Sigmoid colon (tissue), 7 donors: Measurements from ENCODE around the gene CST7. TPM values are rescaled to one million over a fixed set of nuclear protein-coding genes. Genes with fewer than 3 reads are reported as not detected.
A peak's percentile ranks its signal among the peaks of the same experiment; 100 is the strongest.

Source experiments
- DNase-seq: peaks from one replicate; pipeline ENCODE4 v3.0.0-alpha.2; 2019
- H3K27ac ChIP-seq, 4 donors: fragments of 200-600 bp; sonication (generic); one replicate each; pipeline ENCODE4 v1.5.1; 2016 to 2019; ENCODE audit warnings: mild to moderate bottlenecking in 1 of 4
- H3K27me3 ChIP-seq, 3 donors: fragments of 200-600 bp; sonication (generic); one replicate each; pipeline ENCODE4 v1.5.1; 2019; ENCODE audit warnings: mild to moderate bottlenecking in 1 of 3
- H3K36me3 ChIP-seq, 4 donors: fragments of 200-600 bp; sonication (generic); one replicate each; pipeline ENCODE4 v1.5.1; 2016 to 2019
- H3K4me1 ChIP-seq, 4 donors: fragments of 200-600 bp; sonication (generic); one replicate each; pipeline ENCODE4 v1.5.1; 2017 to 2019
- H3K4me3 ChIP-seq, 4 donors: fragments of 200-600 bp; sonication (generic); one replicate each; pipeline ENCODE4 v1.5.1; 2017 to 2019; ENCODE audit warnings: mild to moderate bottlenecking in 2 of 4, moderate library complexity in 1 of 4
- H3K9me3 ChIP-seq, 4 donors: fragments of 200-600 bp in 3 of 4; sonication (generic) in 3 of 4; one replicate each; pipeline versions ENCODE4 v1.5.1 to v1.6.1; 2013 to 2019
- CTCF ChIP-seq, 4 experiments: fragments of 450-650 bp in 3 of 4; fragments of 200-600 bp in 1 of 4; IDR thresholded peaks; one replicate each; pipeline ENCODE4 v1.5.1; 2016 to 2019; ENCODE audit warnings: antibody characterized with exemption in 4 of 4, mild to moderate bottlenecking in 3 of 4, moderate library complexity in 2 of 4
- EP300 ChIP-seq, 4 donors: sonication (generic); formaldehyde crosslinking; IDR thresholded peaks; one replicate each; pipeline ENCODE4 v1.6.1; 2017; ENCODE audit warnings: antibody characterized with exemption in 4 of 4
- POLR2A ChIP-seq, 2 donors: fragments of 450-650 bp; IDR thresholded peaks; one replicate each; pipeline ENCODE4 v1.6.1; 2016; ENCODE audit warnings: antibody characterized with exemption in 2 of 2, mild to moderate bottlenecking in 2 of 2, moderate library complexity in 2 of 2
- POLR2AphosphoS5 ChIP-seq, 4 donors: sonication (generic); formaldehyde crosslinking; IDR thresholded peaks; one replicate each; pipeline ENCODE4 v1.6.1; 2017; ENCODE audit warnings: antibody characterized with exemption in 4 of 4
- WGBS, 2 donors: extraction: QIAGEN DNeasy Blood & Tissue Kit; methylation state at CpG; one replicate each; pipeline ENCODE4 v1.1.7; 2013; 5-methylcytosine and 5-hydroxymethylcytosine counted together
- intact Hi-C: fragments of 100-400 bp; cut with DNase I; formaldehyde crosslinking; loops from one replicate; pipeline ENCODE4 v1.15.1; 2023
- polyA plus RNA-seq, 3 donors: library from polyadenylated mRNA; stranded (reverse); fragments of 200-250 nt; gene quantifications; one replicate each; pipeline ENCODE4 v1.2.3, GENCODE V29; 2013
- total RNA-seq, 4 donors: library from RNA; depleted of rRNA; stranded (reverse); fragments of >200 nt; gene quantifications; one replicate each; pipeline ENCODE4 v1.1.0, GENCODE V29; 2016
- donor health status: healthy with polysubstance abuse.
- donor health status: Bipolar disorder and iron deficiency.
- donor health status: healthy.

Gene CST7
- total and polyA plus RNA-seq, 7 donors, result 0.66 to 10.4 (median 3.7) TPM; not detected in 1

- H3K36me3 ChIP-seq, result peaks cover 0 to 12% (median 1%) of the 10 kb centered on the region in 4 donors
- H3K4me1 ChIP-seq, result no peaks in the 10 kb centered on the region
- H3K27ac ChIP-seq, result no peak overlapping the region
- DNase-seq, result peak; percentile 61
- peaks cover 0 to 10% (median 5%) of the 10 kb centered on the region in 3 donors for H3K27me3 ChIP-seq
- 57 to 83% methylated on average over 12 of the region's 12 CpGs for WGBS, 2 donors
- intact Hi-C loops, result no loop called here
- H3K9me3 ChIP-seq, result no peaks in the 10 kb centered on the region
- H3K4me3 ChIP-seq, result no peak overlapping the region
- TF ChIP-seq CTCF (IDR thresholded peaks at IDR 0.05), result no peak
- TF ChIP-seq EP300 (IDR thresholded peaks at IDR 0.05), result no peak
- TF ChIP-seq POLR2A (IDR thresholded peaks at IDR 0.05), result no peak
- no peak for TF ChIP-seq POLR2AphosphoS5 (IDR thresholded peaks at IDR 0.05)
Observed at GRCh38 chr20:24952376-24953208, 3.5 kb downstream of the CST7 start.

GRCh38 chr20:24953209-24953575, 4.1 kb downstream of the CST7 start:
- intact Hi-C loops, result no loop called here
- Histone ChIP-seq H3K9me3 (no peaks in the 10 kb centered on the region), H3K4me3 (no peak overlapping the region), H3K27me3 (peaks cover 0 to 10% (median 5%) of the 10 kb centered on the region in 3 donors), H3K4me1 (no peaks in the 10 kb centered on the region), H3K36me3 (peaks cover 0 to 18% (median 6%) of the 10 kb centered on the region in 4 donors), H3K27ac (no peak overlapping the region)
- 47 to 82% methylated on average over 8 of the region's 8 CpGs for WGBS, 2 donors
- TF ChIP-seq POLR2AphosphoS5 (IDR thresholded peaks at IDR 0.05), result no peak
- no peak for TF ChIP-seq POLR2A (IDR thresholded peaks at IDR 0.05)
- TF ChIP-seq EP300 (IDR thresholded peaks at IDR 0.05), result no peak
- no peak for TF ChIP-seq CTCF (IDR thresholded peaks at IDR 0.05)
- no peak for DNase-seq

GRCh38 chr20:24953621-24954133, 4.6 kb downstream of the CST7 start:
- Histone ChIP-seq H3K27me3 (peaks cover 0 to 10% (median 5%) of the 10 kb centered on the region in 3 donors), H3K4me3 (no peak overlapping the region), H3K4me1 (no peaks in the 10 kb centered on the region), H3K27ac (no peak overlapping the region), H3K36me3 (peaks cover 0 to 23% (median 8%) of the 10 kb centered on the region in 4 donors), H3K9me3 (no peaks in the 10 kb centered on the region)
- intact Hi-C loops, result no loop called here
- peak; percentile 60 for DNase-seq
- TF ChIP-seq EP300 (IDR thresholded peaks at IDR 0.05) (no peak), POLR2AphosphoS5 (IDR thresholded peaks at IDR 0.05) (no peak), POLR2A (IDR thresholded peaks at IDR 0.05) (no peak), CTCF (IDR thresholded peaks at IDR 0.05) (no peak)
- 84 to 86% methylated on average over 16 of the region's 16 CpGs for WGBS, 2 donors

GRCh38 chr20:24954151-24954550, 5.1 kb downstream of the CST7 start:
- 73 to 87% methylated on average over 8 of the region's 8 CpGs for WGBS, 2 donors
- Histone ChIP-seq H3K36me3 (peaks cover 0 to 27% (median 9%) of the 10 kb centered on the region in 4 donors), H3K4me3 (no peak overlapping the region), H3K9me3 (no peaks in the 10 kb centered on the region), H3K27ac (no peak overlapping the region), H3K4me1 (no peaks in the 10 kb centered on the region), H3K27me3 (peaks cover 0 to 10% (median 5%) of the 10 kb centered on the region in 3 donors)
- TF ChIP-seq CTCF (IDR thresholded peaks at IDR 0.05) (no peak), EP300 (IDR thresholded peaks at IDR 0.05) (no peak), POLR2A (IDR thresholded peaks at IDR 0.05) (no peak), POLR2AphosphoS5 (IDR thresholded peaks at IDR 0.05) (no peak)
- peak; percentile 58 for DNase-seq
- intact Hi-C loops, result no loop called here
